Astrocyte of the hippocampus (primary cell): ENCODE data around the gene GPRIN2.
"Not testable (repeated sequence)": the region's sequence is repeated elsewhere in the genome, so short reads cannot be mapped to it uniquely, and the experiment has no call there.

Experiments used
- DNase-seq: peaks from one replicate; pipeline ENCODE4 v3.0.0; 2011; ENCODE audit warnings: low read depth, low spot score

Gene GPRIN2

DNA sequence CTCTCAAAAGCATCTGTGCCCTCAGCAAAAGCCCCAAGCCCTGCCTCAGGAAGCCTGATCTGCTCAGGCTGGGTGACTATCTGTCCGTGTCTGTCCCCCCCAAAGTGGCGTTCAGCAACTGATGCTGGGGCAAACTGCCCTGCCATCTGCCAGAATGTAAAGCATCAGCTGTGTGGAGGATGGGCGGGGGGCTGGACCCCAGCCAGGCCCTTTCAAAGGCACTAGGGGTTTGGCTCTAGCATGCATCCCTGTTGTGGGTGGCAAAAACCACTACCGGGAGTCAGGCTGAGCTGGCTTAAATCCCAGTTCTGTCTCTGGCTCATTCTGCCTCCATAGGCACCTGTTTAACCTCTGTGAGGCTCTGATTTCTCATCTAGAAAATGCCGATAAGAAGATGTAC, 35.5 kb downstream of the GPRIN2 start:
- peak; percentile 91 for DNase-seq

DNA sequence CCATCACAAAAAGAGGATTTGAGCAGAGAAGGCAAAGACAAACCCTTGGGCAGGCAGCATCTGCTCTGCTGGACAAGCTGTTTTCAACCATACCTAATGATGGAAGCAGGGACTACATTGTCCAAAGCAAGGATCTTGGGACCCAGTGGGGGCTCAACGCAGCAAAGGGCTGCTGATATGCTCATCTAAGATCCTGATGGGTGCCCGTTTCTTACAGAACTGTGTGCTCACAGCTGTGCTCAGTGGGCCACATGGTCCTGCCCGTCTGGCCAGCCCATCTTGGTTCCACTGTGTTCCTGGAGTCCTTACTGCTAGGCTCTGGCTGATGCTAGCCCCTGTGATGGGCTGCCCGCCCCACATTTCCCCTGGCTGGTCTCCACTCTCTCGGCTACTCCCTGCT, 36.1 kb downstream of the GPRIN2 start:
- no peak for DNase-seq

GRCh38 chr10:46518028-46518725, 38.3 kb downstream of the GPRIN2 start:
- no peak for DNase-seq

DNA sequence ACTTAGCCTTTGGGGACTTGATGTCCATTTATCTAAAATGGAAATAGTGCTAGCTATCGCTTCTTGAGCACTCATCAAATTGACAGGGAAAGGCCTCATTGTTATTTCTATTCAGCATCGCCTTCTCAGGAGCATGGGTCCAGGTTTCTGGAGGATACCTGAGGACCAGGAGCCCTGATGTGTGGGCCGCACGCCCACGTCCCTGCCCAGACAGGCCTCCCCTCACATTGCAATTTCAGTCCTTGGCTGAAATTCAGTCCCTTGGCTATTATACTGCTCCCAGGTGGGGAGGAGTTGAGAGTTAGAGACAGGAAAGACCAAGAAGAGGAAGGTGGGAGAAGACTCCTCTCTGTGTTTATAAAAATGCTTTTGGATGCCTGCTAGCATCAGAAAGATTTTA, 38.9 kb downstream of the GPRIN2 start:
- no peak for DNase-seq

GRCh38 chr10:46516660-46517416, 39.6 kb downstream of the GPRIN2 start:
- peak; percentile 72 for DNase-seq

DNA sequence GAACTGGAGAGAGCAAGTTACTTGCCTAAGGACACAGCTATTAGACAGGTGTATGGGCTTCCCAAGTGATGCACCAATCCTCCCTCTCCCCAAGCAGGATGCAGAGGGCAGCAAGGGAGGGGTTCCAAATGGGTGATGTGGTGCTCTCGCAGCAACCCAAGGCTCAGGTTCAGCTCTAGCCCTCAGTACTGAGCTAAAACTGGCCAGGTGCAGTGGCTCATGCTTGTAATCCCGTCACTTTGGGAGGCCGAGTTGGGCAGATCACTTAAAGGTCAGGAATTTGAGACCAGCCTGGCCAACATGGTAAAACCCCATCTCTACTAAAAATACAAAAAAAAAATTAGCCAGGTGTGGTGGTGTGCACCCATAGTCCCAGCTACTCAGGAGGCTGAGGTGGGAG, 40.7 kb downstream of the GPRIN2 start:
- no peak for DNase-seq

GRCh38 chr10:46515366-46515765, 41.1 kb downstream of the GPRIN2 start:
- DNase-seq, result no peak

GRCh38 chr10:46514899-46515298, 41.6 kb downstream of the GPRIN2 start:
- DNase-seq, result no peak

GRCh38 chr10:46514431-46514861, 42.0 kb downstream of the GPRIN2 start:
- no peak for DNase-seq

DNA sequence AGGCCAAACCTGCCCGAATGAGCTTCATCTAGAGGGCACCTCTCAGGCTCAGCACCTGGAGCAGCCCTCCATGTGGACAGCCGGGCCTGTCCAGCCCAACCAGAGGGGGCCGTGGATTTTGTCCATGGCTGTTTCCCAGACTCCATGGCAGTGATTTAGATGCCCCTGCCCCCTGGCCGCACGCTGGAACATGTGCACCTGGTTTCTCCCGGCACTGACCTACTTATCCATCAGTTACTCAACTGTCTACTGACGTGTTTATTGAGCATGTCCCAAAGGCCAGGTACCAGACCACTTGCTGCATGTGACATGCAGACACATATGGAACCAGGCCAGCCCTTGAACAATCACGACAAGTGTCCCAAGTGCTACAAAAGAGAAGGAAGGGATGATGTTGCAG, 43.1 kb downstream of the GPRIN2 start:
- DNase-seq, result not testable (repeated sequence)

GRCh38 chr10:46512725-46513124, 43.7 kb downstream of the GPRIN2 start:
- not testable (repeated sequence) for DNase-seq

- DNase-seq, result not testable (repeated sequence)
Measured at GRCh38 chr10:46512002-46512401, 44.5 kb downstream of the GPRIN2 start.
